GM20000 (cell line): ENCODE results near the gene XXYLT1.

Source experiments
- DNase-seq: peaks from one replicate; pipeline ENCODE4 v3.0.0; 2012; ENCODE audit warnings: low spot score
- TF ChIP-seq, protein P1 (sequence below): IDR thresholded peaks from 2 replicates; pipeline ENCODE4 v1.5.1; 2012; ENCODE audit warnings: mild to moderate bottlenecking, control low read depth; ENCODE audit errors: extremely low read depth, missing control alignments

XXYLT1 gene

GRCh38 chr3:195060531-195061291 is 210.2 kb downstream of the XXYLT1 start:
- no peak for DNase-seq

GRCh38 chr3:195060217-195060481 is 210.8 kb downstream of the XXYLT1 start:
- TF ChIP-seq, protein P1, sequence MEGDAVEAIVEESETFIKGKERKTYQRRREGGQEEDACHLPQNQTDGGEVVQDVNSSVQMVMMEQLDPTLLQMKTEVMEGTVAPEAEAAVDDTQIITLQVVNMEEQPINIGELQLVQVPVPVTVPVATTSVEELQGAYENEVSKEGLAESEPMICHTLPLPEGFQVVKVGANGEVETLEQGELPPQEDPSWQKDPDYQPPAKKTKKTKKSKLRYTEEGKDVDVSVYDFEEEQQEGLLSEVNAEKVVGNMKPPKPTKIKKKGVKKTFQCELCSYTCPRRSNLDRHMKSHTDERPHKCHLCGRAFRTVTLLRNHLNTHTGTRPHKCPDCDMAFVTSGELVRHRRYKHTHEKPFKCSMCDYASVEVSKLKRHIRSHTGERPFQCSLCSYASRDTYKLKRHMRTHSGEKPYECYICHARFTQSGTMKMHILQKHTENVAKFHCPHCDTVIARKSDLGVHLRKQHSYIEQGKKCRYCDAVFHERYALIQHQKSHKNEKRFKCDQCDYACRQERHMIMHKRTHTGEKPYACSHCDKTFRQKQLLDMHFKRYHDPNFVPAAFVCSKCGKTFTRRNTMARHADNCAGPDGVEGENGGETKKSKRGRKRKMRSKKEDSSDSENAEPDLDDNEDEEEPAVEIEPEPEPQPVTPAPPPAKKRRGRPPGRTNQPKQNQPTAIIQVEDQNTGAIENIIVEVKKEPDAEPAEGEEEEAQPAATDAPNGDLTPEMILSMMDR = no peak
- no peak for DNase-seq

More at GRCh38 chr3:195060531-195061291, 210.2 kb downstream of the XXYLT1 start:
- TF ChIP-seq, protein P1 = no peak

DNA sequence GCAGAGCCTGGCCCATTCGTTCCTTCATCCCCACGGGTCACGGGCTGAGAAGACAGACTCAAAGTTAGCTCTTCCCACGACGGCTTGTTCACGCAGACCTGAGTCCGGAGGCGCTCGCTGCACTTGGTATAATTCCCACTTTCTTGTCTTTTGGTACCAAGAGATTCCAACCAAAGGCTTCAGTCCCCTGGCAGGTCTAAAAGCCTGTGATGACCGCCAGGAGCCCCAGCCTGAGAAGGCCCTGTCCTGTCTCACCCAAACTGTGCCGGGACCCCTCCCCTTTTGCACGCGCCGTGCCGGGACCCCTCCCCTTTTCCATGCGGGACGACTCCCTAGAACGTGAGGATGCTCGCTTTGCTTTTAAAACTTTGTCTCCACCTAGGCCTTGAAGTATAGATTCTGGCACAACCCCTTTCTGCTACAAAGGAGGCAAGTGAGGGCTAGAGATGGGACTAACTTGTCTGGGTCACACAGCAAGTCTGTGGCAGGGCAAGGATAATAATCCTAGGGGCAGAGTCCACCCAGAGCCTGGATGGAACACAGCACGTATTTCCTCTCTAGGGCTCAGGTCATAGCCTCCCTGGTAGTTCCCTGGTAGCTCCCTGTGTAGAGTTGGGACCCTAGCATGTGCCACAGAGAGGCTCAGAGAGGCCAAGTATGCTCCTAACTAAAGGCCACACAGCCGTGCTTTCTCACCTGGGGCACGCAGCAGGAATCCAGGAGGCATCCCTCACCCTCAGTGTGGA is 211.3 kb downstream of the XXYLT1 start:
- DNase-seq = no peak
- TF ChIP-seq, protein P1 = no peak

- TF ChIP-seq, protein P1 = no peak
- DNase-seq = no peak
Measured at GRCh38 chr3:195059006-195059350, 212.0 kb downstream of the XXYLT1 start.

- TF ChIP-seq, protein P1 = no peak
- DNase-seq = no peak
Measured at GRCh38 chr3:195058336-195059005, 212.5 kb downstream of the XXYLT1 start.

DNA sequence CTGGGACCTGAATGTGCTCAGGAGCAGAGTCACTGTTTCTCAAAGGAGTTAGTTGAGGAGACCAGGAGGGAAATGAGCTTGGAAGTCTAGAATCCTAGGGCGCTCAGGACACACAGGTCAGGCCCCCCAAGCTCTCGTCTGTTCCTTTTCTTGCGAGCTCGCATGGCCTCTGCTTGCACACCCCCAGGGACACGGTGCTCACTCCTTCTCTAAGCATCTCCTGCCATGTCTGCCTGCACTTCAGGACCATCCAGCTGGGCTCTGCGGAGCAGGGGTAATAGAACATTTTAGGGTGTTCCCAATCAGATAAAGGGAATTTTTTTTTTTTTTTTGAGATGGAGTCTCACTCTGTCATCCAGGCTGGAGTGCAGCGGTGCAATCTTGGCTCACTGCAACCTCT is 213.2 kb downstream of the XXYLT1 start:
- TF ChIP-seq, protein P1 = no peak
- DNase-seq = no peak

DNA sequence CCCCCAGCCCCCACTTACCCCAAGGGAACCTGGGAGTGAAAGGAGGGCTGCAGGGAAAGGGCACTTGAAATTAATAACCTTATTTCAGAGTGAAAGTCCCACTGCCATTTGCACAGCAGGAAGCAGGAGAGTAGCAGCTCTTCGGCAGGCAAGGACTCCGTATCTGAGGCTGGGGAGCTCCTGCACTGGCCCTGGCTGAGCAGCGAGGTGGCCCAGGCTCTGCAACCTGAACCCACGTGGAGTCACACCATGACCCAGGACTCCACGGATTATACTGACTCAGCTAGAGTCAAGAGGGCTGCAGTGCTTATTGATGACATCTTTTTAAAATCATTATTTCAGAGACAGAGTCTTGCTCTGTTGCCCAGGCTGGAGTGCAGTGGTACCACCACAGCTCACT is 214.5 kb downstream of the XXYLT1 start:
- no peak for DNase-seq
- TF ChIP-seq, protein P1 = no peak
